ENCODE measurements around the gene FBXL16. TPM values are rescaled to one million over a fixed set of nuclear protein-coding genes. Genes with fewer than 3 reads are reported as not detected.

FBXL16 gene
- total and polyA plus RNA-seq, 2 of the 13 experiments (the other 11 are each of a cell fraction or from before 2014, with no cell fraction given): 0.22 to 2.0 TPM

DNA sequence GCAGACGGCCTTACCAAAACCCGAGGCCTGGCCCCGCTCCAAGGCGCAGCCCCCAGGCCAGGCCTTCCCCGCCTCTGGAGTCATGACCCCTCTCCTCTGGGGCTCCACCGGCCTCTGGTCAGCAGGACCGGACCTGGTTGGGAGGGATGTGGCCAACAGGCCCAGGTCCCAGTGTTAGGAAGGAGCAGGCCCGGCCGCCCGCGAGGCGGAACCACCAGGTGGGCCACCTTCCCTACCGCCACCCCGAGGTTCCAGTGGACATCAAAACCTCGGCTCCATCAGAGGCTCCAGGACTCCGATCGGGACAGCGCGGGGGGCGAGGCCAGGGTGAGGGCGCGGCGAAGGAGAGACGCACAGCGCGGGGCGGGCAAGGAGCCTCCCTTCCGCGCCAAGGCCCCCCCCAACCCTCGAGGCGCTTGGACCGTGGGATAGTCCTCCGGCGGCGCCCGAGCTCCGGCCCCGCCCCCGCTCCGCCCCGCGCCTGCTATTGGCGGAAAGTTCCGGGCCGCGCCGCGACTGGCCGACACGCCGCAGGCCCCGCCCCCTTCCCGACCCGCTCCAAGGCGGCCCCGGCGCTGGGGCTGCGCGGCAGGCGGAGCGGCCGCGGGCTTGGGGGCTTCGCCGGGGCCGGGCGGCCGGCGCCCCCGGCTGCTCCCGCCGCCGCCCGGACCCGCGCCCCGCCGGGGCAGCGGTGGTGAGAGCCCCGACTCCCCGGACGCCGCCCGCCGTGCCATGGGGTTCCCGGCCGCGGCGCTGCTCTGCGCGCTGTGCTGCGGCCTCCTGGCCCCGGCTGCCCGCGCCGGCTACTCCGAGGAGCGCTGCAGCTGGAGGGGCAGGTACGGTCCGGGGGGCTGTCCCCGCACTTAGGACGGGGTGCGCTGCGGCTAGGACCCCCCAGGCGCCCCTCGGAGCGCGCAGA, 9.2 kb upstream of the FBXL16 start, which contains the start of gene METRN (continued):
- TF ChIP-seq, protein P1, sequence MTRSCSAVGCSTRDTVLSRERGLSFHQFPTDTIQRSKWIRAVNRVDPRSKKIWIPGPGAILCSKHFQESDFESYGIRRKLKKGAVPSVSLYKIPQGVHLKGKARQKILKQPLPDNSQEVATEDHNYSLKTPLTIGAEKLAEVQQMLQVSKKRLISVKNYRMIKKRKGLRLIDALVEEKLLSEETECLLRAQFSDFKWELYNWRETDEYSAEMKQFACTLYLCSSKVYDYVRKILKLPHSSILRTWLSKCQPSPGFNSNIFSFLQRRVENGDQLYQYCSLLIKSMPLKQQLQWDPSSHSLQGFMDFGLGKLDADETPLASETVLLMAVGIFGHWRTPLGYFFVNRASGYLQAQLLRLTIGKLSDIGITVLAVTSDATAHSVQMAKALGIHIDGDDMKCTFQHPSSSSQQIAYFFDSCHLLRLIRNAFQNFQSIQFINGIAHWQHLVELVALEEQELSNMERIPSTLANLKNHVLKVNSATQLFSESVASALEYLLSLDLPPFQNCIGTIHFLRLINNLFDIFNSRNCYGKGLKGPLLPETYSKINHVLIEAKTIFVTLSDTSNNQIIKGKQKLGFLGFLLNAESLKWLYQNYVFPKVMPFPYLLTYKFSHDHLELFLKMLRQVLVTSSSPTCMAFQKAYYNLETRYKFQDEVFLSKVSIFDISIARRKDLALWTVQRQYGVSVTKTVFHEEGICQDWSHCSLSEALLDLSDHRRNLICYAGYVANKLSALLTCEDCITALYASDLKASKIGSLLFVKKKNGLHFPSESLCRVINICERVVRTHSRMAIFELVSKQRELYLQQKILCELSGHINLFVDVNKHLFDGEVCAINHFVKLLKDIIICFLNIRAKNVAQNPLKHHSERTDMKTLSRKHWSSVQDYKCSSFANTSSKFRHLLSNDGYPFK (CRISPR knock-in tag; IDR thresholded peaks at IDR 0.05; ENCODE audit: borderline replicate concordance): 0 out of 2 replicates have a peak, but pooled peaks have one; percentile 31
- TF ChIP-seq RBAK (CRISPR knock-in tag; IDR thresholded peaks at IDR 0.05) (no peak), ZNF564 (CRISPR knock-in tag; IDR thresholded peaks at IDR 0.05) (0 out of 2 replicates have a peak, but pooled peaks have one; percentile 48), SCMH1 (CRISPR knock-in tag; IDR thresholded peaks at IDR 0.05; ENCODE audit: borderline replicate concordance) (no peak), KDM5B (CRISPR knock-in tag; IDR thresholded peaks at IDR 0.05; ENCODE audit: borderline replicate concordance) (0 out of 2 replicates have a peak, but pooled peaks have one; percentile 34), SP1 (IDR thresholded peaks at IDR 0.05) (no peak), SP1 (CRISPR knock-in tag; IDR thresholded peaks at IDR 0.05) (peak; percentile 64), SOX13 (IDR thresholded peaks at IDR 0.05) (no peak), SOX13 (CRISPR knock-in tag; conservative IDR thresholded peaks at IDR 0.05 in 1 of 2, IDR thresholded peaks at IDR 0.05 in 1 of 2) (0 out of 4 replicates have a peak, but pooled peaks of 1 of the 2 experiments have one; percentile 6), XRCC5 (optimal IDR thresholded peaks at IDR 0.05; ENCODE audit: low read length) (no peak), ZNF10 (CRISPR knock-in tag; IDR thresholded peaks at IDR 0.05; ENCODE audit: borderline replicate concordance, low read depth) (no peak), REXO4 (CRISPR knock-in tag; IDR thresholded peaks at IDR 0.05; ENCODE audit: borderline replicate concordance) (no peak), NFYB (CRISPR knock-in tag; IDR thresholded peaks at IDR 0.05) (peak; percentile 74), ZSCAN21 (CRISPR knock-in tag; IDR thresholded peaks at IDR 0.05; ENCODE audit: borderline replicate concordance) (peak; percentile 29; the same call in 1 of the 2 replicates), HES4 (CRISPR knock-in tag; IDR thresholded peaks at IDR 0.05; ENCODE audit: borderline replicate concordance) (no peak), RELA (CRISPR knock-in tag; IDR thresholded peaks at IDR 0.05) (no peak), ZNF567 (CRISPR knock-in tag; IDR thresholded peaks at IDR 0.05; ENCODE audit: borderline replicate concordance) (no peak), NFE2L2 (IDR thresholded peaks at IDR 0.05; ENCODE audit: low read length) (no peak), ZNF547 (CRISPR knock-in tag; IDR thresholded peaks at IDR 0.05) (peak; percentile 63)
- TF ChIP-seq, protein P2, sequence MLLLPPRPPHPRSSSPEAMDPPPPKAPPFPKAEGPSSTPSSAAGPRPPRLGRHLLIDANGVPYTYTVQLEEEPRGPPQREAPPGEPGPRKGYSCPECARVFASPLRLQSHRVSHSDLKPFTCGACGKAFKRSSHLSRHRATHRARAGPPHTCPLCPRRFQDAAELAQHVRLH (CRISPR knock-in tag; IDR thresholded peaks at IDR 0.05; ENCODE audit: borderline replicate concordance, low read depth): peak; percentile 27; the same call in 1 of the 2 replicates
- TF ChIP-seq, protein P3, sequence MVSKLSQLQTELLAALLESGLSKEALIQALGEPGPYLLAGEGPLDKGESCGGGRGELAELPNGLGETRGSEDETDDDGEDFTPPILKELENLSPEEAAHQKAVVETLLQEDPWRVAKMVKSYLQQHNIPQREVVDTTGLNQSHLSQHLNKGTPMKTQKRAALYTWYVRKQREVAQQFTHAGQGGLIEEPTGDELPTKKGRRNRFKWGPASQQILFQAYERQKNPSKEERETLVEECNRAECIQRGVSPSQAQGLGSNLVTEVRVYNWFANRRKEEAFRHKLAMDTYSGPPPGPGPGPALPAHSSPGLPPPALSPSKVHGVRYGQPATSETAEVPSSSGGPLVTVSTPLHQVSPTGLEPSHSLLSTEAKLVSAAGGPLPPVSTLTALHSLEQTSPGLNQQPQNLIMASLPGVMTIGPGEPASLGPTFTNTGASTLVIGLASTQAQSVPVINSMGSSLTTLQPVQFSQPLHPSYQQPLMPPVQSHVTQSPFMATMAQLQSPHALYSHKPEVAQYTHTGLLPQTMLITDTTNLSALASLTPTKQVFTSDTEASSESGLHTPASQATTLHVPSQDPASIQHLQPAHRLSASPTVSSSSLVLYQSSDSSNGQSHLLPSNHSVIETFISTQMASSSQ (IDR thresholded peaks at IDR 0.05; ENCODE audit: low read depth): no peak
- TF ChIP-seq, protein P3 (CRISPR knock-in tag; IDR thresholded peaks at IDR 0.05; ENCODE audit: borderline replicate concordance): no peak
